ENCODE data around the gene IGFBPL1.

The IGFBPL1 gene

DNA sequence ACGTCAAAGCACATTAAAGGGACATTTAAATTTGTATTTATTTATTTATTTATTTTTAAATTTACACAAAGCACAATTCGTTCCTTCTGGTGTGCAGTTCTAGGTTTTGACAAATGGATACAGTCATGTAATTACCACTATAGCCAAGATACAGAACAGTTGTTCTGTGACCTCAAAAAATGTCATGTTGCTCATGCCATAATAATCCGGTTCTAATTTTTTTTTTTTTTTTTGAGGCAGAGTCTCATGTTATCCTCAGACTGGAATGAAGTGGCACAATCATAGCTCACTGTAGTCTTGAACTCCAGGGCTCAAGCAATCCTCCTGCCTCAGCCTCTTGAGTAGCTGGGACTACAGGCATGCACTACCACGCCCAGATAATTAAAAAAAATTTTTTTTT lies 7.8 kb downstream of the IGFBPL1 start:
- no peak for ATAC-seq
- TF ChIP-seq ZNF70 (CRISPR knock-in tag; IDR thresholded peaks at IDR 0.05), result no peak
- no peak for TF ChIP-seq CREB5 (CRISPR knock-in tag; IDR thresholded peaks at IDR 0.05; ENCODE audit: low read depth)
- no peak for TF ChIP-seq TCF4 (CRISPR knock-in tag; IDR thresholded peaks at IDR 0.05; ENCODE audit: borderline replicate concordance)

GRCh38 chr9:38415856-38416255 lies 8.4 kb downstream of the IGFBPL1 start:
- no peak for TF ChIP-seq ZC3H10 (CRISPR knock-in tag; IDR thresholded peaks at IDR 0.05)
- no peak for TF ChIP-seq ARNTL (CRISPR knock-in tag; IDR thresholded peaks at IDR 0.05; ENCODE audit: borderline replicate concordance, low read depth)
- TF ChIP-seq, protein P1, sequence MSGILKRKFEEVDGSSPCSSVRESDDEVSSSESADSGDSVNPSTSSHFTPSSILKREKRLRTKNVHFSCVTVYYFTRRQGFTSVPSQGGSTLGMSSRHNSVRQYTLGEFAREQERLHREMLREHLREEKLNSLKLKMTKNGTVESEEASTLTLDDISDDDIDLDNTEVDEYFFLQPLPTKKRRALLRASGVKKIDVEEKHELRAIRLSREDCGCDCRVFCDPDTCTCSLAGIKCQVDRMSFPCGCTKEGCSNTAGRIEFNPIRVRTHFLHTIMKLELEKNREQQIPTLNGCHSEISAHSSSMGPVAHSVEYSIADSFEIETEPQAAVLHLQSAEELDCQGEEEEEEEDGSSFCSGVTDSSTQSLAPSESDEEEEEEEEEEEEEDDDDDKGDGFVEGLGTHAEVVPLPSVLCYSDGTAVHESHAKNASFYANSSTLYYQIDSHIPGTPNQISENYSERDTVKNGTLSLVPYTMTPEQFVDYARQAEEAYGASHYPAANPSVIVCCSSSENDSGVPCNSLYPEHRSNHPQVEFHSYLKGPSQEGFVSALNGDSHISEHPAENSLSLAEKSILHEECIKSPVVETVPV (CRISPR knock-in tag; IDR thresholded peaks at IDR 0.05), result no peak
- TF ChIP-seq OSR1 (CRISPR knock-in tag; IDR thresholded peaks at IDR 0.05), result no peak
- no peak for TF ChIP-seq BACH2 (CRISPR knock-in tag; IDR thresholded peaks at IDR 0.05; ENCODE audit: borderline replicate concordance)
- TF ChIP-seq ZNF8 (CRISPR knock-in tag; IDR thresholded peaks at IDR 0.05), result no peak
- TF ChIP-seq ZNF70 (CRISPR knock-in tag; IDR thresholded peaks at IDR 0.05), result no peak
- TF ChIP-seq, protein P2, sequence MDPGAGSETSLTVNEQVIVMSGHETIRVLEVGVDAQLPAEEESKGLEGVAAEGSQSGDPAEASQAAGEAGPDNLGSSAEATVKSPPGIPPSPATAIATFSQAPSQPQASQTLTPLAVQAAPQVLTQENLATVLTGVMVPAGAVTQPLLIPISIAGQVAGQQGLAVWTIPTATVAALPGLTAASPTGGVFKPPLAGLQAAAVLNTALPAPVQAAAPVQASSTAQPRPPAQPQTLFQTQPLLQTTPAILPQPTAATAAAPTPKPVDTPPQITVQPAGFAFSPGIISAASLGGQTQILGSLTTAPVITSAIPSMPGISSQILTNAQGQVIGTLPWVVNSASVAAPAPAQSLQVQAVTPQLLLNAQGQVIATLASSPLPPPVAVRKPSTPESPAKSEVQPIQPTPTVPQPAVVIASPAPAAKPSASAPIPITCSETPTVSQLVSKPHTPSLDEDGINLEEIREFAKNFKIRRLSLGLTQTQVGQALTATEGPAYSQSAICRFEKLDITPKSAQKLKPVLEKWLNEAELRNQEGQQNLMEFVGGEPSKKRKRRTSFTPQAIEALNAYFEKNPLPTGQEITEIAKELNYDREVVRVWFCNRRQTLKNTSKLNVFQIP (CRISPR knock-in tag; IDR thresholded peaks at IDR 0.05; ENCODE audit: borderline replicate concordance, low read depth), result no peak
- no peak for TF ChIP-seq TCF4 (CRISPR knock-in tag; IDR thresholded peaks at IDR 0.05; ENCODE audit: borderline replicate concordance)
- TF ChIP-seq ZFP3 (CRISPR knock-in tag; IDR thresholded peaks at IDR 0.05), result no peak
- TF ChIP-seq ZNF565 (CRISPR knock-in tag; conservative IDR thresholded peaks at IDR 0.05; ENCODE audit: low read depth), result no peak
- no peak for TF ChIP-seq ZFP30 (CRISPR knock-in tag; IDR thresholded peaks at IDR 0.05)
- no peak for TF ChIP-seq TOX (CRISPR knock-in tag; IDR thresholded peaks at IDR 0.05; ENCODE audit: borderline replicate concordance)
- no peak for TF ChIP-seq ESRRG (CRISPR knock-in tag; IDR thresholded peaks at IDR 0.05)
- TF ChIP-seq TSHZ2 (CRISPR knock-in tag; IDR thresholded peaks at IDR 0.05), result no peak
- no peak for TF ChIP-seq SNAI2 (CRISPR knock-in tag; IDR thresholded peaks at IDR 0.05)
- ATAC-seq, result no peak

DNA sequence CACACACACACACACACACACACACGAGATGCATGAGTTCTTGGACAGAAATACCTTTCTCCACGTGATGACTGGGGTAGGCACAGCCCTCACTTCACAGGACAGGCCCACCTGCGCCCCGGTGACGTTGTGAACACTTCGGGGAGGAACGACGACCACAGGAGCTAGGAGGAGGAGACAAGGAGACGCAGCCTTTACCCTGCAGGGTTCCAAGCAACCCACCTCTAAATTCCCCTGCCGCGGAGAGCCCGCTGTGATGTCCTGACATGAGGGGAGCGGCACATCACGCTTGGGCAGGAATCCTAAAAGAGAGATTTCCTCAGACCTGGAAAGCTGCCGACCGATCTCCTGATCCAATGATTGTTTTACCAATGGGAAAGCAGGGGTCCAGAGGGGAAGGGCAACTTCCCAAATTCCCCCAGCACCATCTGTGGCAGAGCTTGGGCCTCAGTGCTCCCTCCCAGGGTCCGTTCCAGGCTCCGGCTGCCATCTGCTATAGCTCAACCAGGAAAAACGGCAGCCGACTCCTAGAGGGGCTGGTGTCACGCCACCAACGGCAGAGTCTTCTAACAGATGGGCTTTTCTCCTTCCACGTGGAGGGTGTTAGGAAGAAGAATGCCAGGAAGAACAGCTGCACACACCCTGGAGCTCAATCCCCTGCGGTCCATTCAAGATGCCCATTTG lies 10.1 kb downstream of the IGFBPL1 start:
- no peak for TF ChIP-seq PPARA (CRISPR knock-in tag; IDR thresholded peaks at IDR 0.05; ENCODE audit: borderline replicate concordance)
- TF ChIP-seq, protein P2 (CRISPR knock-in tag; IDR thresholded peaks at IDR 0.05; ENCODE audit: borderline replicate concordance, low read depth), result no peak
- no peak for TF ChIP-seq ZC3H10 (CRISPR knock-in tag; IDR thresholded peaks at IDR 0.05)
- TF ChIP-seq GLIS3 (CRISPR knock-in tag; IDR thresholded peaks at IDR 0.05), result no peak
- no peak for TF ChIP-seq ZFP30 (CRISPR knock-in tag; IDR thresholded peaks at IDR 0.05)
- TF ChIP-seq ZNF70 (CRISPR knock-in tag; IDR thresholded peaks at IDR 0.05), result no peak
- no peak for TF ChIP-seq BACH2 (CRISPR knock-in tag; IDR thresholded peaks at IDR 0.05; ENCODE audit: borderline replicate concordance)
- no peak for TF ChIP-seq RARB (CRISPR knock-in tag; IDR thresholded peaks at IDR 0.05)
- TF ChIP-seq TOX (CRISPR knock-in tag; IDR thresholded peaks at IDR 0.05; ENCODE audit: borderline replicate concordance), result no peak
- TF ChIP-seq CSDC2 (CRISPR knock-in tag; IDR thresholded peaks at IDR 0.05), result no peak
- no peak for ATAC-seq
